AG04450 (cell line): ENCODE results near the gene SLC36A2. TPM values are rescaled to one million over a fixed set of nuclear protein-coding genes. Genes with fewer than 3 reads are reported as not detected.

Source experiments
- CTCF ChIA-PET: fragments of 300-600, 350-600 bp; formaldehyde crosslinking; extraction: SDS; loops from one replicate; lab custom pipeline; 2022; ENCODE audit warnings: antibody characterized with exemption, inconsistent platforms; lab: Charles Lee
- POLR2A ChIA-PET: fragments of 350-600 bp; formaldehyde crosslinking; extraction: SDS; loops from one replicate; lab custom pipeline; 2021; ENCODE audit warnings: antibody characterized with exemption, inconsistent platforms; lab: Yijun Ruan, JAX
- DNase-seq: peaks from one replicate; pipeline ENCODE4 v3.0.0-alpha.2; 2011; ENCODE audit warnings: low read depth, low spot score
- H3K27ac ChIP-seq: one replicate; pipeline ENCODE4 v1.5.1; 2012; ENCODE audit warnings: low read depth, low read length, control low read depth
- H3K27me3 ChIP-seq: one replicate; pipeline ENCODE4 v1.6.0; 2012; ENCODE audit warnings: low read length; ENCODE audit not compliant: control insufficient read depth, insufficient read depth
- H3K4me3 ChIP-seq: 2 replicates; pipeline ENCODE4 v1.5.1; 2011; ENCODE audit warnings: mild to moderate bottlenecking, low read depth, low read length, control low read depth
- H3K9me3 ChIP-seq: 2 replicates; pipeline ENCODE4 v1.5.1; 2012; ENCODE audit warnings: low read length; ENCODE audit not compliant: control insufficient read depth, insufficient read depth
- CTCF ChIP-seq: IDR thresholded peaks from 2 replicates; pipeline ENCODE4 v1.5.1; 2011; ENCODE audit warnings: low read depth, low read length, control low read depth, inconsistent platforms
- polyA plus RNA-seq: library from polyadenylated mRNA; depleted of rRNA; stranded (reverse); fragments of >200 nt; gene quantifications from 2 replicates; pipeline ENCODE4 v1.2.3, GENCODE V29; 2011

Gene SLC36A2
- polyA plus RNA-seq, 1 experiment, result not detected

- Histone ChIP-seq H3K9me3 (no peaks in the 10 kb centered on the region), H3K4me3 (no peak overlapping the region), H3K27ac (no peak overlapping the region), H3K27me3 (no peaks in the 10 kb centered on the region)
- no peak for DNase-seq
- ChIA-PET POLR2A (no interaction called here), CTCF (no interaction called here)
- TF ChIP-seq CTCF, result no peak
Observed at GRCh38 chr5:151288180-151288579, 59.2 kb downstream of the SLC36A2 start.

GRCh38 chr5:151286246-151286645 lies 61.1 kb downstream of the SLC36A2 start:
- ChIA-PET POLR2A (no interaction called here), CTCF (no interaction called here)
- Histone ChIP-seq H3K9me3 (no peaks in the 10 kb centered on the region), H3K27me3 (no peaks in the 10 kb centered on the region), H3K27ac (no peak overlapping the region), H3K4me3 (no peak overlapping the region)
- no peak for DNase-seq
- no peak for TF ChIP-seq CTCF

- CTCF ChIA-PET, result no interaction called here
- no peak for TF ChIP-seq CTCF
- Histone ChIP-seq H3K9me3 (no peaks in the 10 kb centered on the region), H3K27ac (no peak overlapping the region), H3K4me3 (no peak overlapping the region), H3K27me3 (no peaks in the 10 kb centered on the region)
- POLR2A ChIA-PET, result no interaction called here
- no peak for DNase-seq
Observed at GRCh38 chr5:151285683-151286082, 61.7 kb downstream of the SLC36A2 start.

GRCh38 chr5:151284392-151284967 lies 62.9 kb downstream of the SLC36A2 start:
- no peak for DNase-seq
- ChIA-PET POLR2A (no interaction called here), CTCF (no interaction called here)
- TF ChIP-seq CTCF, result no peak
- Histone ChIP-seq H3K27ac (no peak overlapping the region), H3K4me3 (no peak overlapping the region), H3K9me3 (no peaks in the 10 kb centered on the region), H3K27me3 (no peaks in the 10 kb centered on the region)

- no peak for TF ChIP-seq CTCF
- Histone ChIP-seq H3K4me3 (no peak overlapping the region), H3K9me3 (no peaks in the 10 kb centered on the region), H3K27me3 (no peaks in the 10 kb centered on the region), H3K27ac (no peak overlapping the region)
- ChIA-PET CTCF (no interaction called here), POLR2A (no interaction called here)
- DNase-seq, result no peak
Observed at GRCh38 chr5:151283120-151283825, 64.1 kb downstream of the SLC36A2 start.
